ENCODE data around the gene XPO4. TPM values are rescaled to one million over a fixed set of nuclear protein-coding genes. Genes with fewer than 3 reads are reported as not detected.

Gene XPO4
- total RNA-seq, 1 experiment from 2014 or later, result 16.2 TPM

DNA sequence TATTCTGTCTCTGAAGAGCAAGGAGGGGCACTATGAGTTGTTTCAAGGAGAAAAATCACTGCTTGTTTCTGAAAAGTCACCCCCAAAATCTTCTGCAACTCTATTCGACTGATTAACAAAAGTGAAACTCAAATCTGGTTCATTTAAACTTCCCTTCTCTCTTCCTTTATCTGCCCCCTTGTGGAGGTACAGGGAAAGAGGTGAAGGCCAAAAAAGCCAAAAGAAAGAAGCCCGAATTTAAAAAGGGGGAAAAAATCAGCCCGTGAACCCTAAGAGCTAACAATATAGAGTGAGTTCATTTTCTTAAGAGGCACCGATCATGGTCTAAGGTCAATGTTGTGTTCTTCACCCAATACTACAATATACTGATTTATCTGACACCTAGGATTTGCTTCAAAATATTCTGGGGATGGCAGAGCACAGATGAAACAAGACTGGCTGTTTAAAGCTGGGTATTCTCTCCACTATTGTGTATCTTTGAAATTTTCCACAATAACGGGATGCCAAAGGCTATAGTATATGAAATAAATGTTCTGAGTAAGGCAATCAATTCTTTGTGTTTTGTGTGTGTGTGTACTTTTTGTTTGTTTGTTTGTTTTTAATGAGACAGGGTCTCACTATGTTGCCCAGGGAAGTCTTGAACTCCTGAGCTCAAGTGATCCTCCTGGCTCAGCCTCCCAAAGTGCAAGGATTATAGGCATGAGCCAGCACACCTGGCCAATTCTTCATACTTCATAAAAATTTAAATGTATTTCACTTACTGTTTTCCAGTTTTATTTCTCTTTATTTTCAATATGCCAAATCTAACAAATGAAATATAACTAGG, 73.8 kb downstream of the XPO4 start:
- DNase-seq (ENCODE audit: low read depth, low spot score) (no peak), ATAC-seq (no peak)
- H3K27ac ChIP-seq (ENCODE audit: low read length), result no peak overlapping the region
- intact Hi-C loops (cut with micrococcal nuclease; ENCODE audit: unreplicated experiment) (no loop called here), in situ Hi-C loops (cut with HindIII; ENCODE audit: low pct_unique_long_range_greater_than_20kb, low sequenced_read_pairs) (no loop called here)
- CTCF ChIA-PET, result interaction anchor here (0.5 to 0.6 kb wide), 2 partner anchors 701 to 735 kb away, joined by 3 read pairs; no protein-coding TSS in a partner anchor
- H3K4me3 ChIP-seq (ENCODE audit: low read depth in 2 of 2, low read length in 2 of 2), result no peak overlapping the region
- no peaks in the 10 kb centered on the region for H3K9me3 ChIP-seq (ENCODE audit: control insufficient read depth, insufficient read depth, low read depth, low read length)
- no peaks in the 10 kb centered on the region for H3K27me3 ChIP-seq (ENCODE audit: control insufficient read depth, insufficient read depth, low read length)
- POLR2A ChIA-PET, result no interaction called here
- no TSS peak for BruUV-seq (replicated peaks)
- H3K4me1 ChIP-seq (ENCODE audit: control insufficient read depth, insufficient read depth, low read length), result no peaks in the 10 kb centered on the region; the same call in 1 of the 2 replicates
- H3K36me3 ChIP-seq (ENCODE audit: control insufficient read depth, insufficient read depth, low read length), result no peaks in the 10 kb centered on the region; the same call in 1 of the 2 replicates
- TF ChIP-seq, protein P1, sequence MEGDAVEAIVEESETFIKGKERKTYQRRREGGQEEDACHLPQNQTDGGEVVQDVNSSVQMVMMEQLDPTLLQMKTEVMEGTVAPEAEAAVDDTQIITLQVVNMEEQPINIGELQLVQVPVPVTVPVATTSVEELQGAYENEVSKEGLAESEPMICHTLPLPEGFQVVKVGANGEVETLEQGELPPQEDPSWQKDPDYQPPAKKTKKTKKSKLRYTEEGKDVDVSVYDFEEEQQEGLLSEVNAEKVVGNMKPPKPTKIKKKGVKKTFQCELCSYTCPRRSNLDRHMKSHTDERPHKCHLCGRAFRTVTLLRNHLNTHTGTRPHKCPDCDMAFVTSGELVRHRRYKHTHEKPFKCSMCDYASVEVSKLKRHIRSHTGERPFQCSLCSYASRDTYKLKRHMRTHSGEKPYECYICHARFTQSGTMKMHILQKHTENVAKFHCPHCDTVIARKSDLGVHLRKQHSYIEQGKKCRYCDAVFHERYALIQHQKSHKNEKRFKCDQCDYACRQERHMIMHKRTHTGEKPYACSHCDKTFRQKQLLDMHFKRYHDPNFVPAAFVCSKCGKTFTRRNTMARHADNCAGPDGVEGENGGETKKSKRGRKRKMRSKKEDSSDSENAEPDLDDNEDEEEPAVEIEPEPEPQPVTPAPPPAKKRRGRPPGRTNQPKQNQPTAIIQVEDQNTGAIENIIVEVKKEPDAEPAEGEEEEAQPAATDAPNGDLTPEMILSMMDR (IDR thresholded peaks at IDR 0.05), result peak; percentile 68; the same call in 1 of the 2 replicates
- TF ChIP-seq SIN3A (IDR thresholded peaks at IDR 0.05; ENCODE audit: borderline replicate concordance, insufficient read depth, low read depth, low read length), result no peak

DNA sequence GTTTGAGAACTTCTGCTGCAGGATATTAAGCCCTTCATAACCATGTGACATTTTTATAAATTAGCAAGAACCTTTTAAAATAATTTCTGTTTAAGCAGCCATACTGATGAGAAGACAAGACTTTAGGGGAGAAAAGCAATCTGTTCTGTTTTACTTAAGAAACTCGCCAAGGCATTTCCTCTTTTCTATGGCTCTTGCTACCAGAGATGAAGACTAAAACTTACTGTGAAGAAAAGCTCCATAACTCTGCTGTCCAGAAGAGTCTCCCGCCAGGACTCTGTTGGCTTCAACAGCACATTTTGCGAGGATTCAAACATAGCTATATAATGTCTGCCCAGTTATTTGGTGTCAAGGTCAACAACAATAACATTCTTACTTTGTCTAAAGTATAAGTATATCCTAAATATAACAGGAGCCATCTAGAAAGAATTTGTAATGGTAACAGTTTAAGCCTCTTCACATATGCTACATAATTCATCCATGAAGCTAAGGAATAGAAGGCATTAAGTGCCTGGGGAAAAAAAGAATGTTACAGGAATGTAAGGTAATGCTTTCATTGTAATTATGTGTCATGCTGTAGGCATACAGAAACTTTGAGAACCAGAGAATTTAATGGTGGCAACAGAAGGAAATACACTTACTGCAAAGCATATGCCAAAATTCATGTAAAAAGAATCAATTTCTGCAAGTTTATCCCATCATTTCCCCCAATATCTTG, 75.5 kb downstream of the XPO4 start:
- H3K4me1 ChIP-seq (ENCODE audit: control insufficient read depth, insufficient read depth, low read length), result no peaks in the 10 kb centered on the region; the same call in 1 of the 2 replicates
- no peaks in the 10 kb centered on the region; the same call in 1 of the 2 replicates for H3K36me3 ChIP-seq (ENCODE audit: control insufficient read depth, insufficient read depth, low read length)
- in situ Hi-C loops (cut with HindIII; ENCODE audit: low pct_unique_long_range_greater_than_20kb, low sequenced_read_pairs) (no loop called here), intact Hi-C loops (cut with micrococcal nuclease; ENCODE audit: unreplicated experiment) (no loop called here)
- ChIA-PET POLR2A (no interaction called here), CTCF (no interaction called here)
- ATAC-seq (no peak), DNase-seq (ENCODE audit: low read depth, low spot score) (no peak)
- H3K4me3 ChIP-seq (ENCODE audit: low read depth in 2 of 2, low read length in 2 of 2), result no peak overlapping the region
- H3K27me3 ChIP-seq (ENCODE audit: control insufficient read depth, insufficient read depth, low read length), result no peaks in the 10 kb centered on the region
- TF ChIP-seq SIN3A (IDR thresholded peaks at IDR 0.05; ENCODE audit: borderline replicate concordance, insufficient read depth, low read depth, low read length) (no peak), TCF7L2 (IDR thresholded peaks at IDR 0.05; ENCODE audit: low read depth, low read length) (no peak), POLR2AphosphoS5 (IDR thresholded peaks at IDR 0.05; ENCODE audit: low read depth, low read length) (no peak)
- TF ChIP-seq, protein P2, sequence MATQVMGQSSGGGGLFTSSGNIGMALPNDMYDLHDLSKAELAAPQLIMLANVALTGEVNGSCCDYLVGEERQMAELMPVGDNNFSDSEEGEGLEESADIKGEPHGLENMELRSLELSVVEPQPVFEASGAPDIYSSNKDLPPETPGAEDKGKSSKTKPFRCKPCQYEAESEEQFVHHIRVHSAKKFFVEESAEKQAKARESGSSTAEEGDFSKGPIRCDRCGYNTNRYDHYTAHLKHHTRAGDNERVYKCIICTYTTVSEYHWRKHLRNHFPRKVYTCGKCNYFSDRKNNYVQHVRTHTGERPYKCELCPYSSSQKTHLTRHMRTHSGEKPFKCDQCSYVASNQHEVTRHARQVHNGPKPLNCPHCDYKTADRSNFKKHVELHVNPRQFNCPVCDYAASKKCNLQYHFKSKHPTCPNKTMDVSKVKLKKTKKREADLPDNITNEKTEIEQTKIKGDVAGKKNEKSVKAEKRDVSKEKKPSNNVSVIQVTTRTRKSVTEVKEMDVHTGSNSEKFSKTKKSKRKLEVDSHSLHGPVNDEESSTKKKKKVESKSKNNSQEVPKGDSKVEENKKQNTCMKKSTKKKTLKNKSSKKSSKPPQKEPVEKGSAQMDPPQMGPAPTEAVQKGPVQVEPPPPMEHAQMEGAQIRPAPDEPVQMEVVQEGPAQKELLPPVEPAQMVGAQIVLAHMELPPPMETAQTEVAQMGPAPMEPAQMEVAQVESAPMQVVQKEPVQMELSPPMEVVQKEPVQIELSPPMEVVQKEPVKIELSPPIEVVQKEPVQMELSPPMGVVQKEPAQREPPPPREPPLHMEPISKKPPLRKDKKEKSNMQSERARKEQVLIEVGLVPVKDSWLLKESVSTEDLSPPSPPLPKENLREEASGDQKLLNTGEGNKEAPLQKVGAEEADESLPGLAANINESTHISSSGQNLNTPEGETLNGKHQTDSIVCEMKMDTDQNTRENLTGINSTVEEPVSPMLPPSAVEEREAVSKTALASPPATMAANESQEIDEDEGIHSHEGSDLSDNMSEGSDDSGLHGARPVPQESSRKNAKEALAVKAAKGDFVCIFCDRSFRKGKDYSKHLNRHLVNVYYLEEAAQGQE (IDR thresholded peaks at IDR 0.05; ENCODE audit: insufficient read depth in 1 of 2, low read depth in 2 of 2, low read length in 1 of 2), result no peak
- TF ChIP-seq, protein P1 (IDR thresholded peaks at IDR 0.05), result no peak
- no TSS peak for BruUV-seq (replicated peaks)
- no peak overlapping the region for H3K27ac ChIP-seq (ENCODE audit: low read length)
- H3K9me3 ChIP-seq (ENCODE audit: control insufficient read depth, insufficient read depth, low read depth, low read length), result no peaks in the 10 kb centered on the region

All from Panc1 (cell line).